Right atrium auricular region (tissue), 2 donors: ENCODE data around the gene HOXB13. TPM values are rescaled to one million over a fixed set of nuclear protein-coding genes. Genes with fewer than 3 reads are reported as not detected.

ENCODE experiments used
- DNase-seq: peaks from one replicate; pipeline ENCODE4 v3.0.0-alpha.2; 2019; ENCODE audit warnings: low spot score
- H3K27ac ChIP-seq, 2 donors: fragments of 200-600 bp; sonication (generic); 1 replicate in 1 of 2; 2 replicates in 1 of 2; pipeline ENCODE4 v1.5.1; 2016 to 2019
- H3K27me3 ChIP-seq, 2 donors: fragments of 200-600 bp; sonication (generic); one replicate each; pipeline versions ENCODE4 v1.5.1 to v1.6.0; 2017 to 2019
- H3K36me3 ChIP-seq: fragments of 200-600 bp; sonication (generic); one replicate; pipeline ENCODE4 v1.5.1; 2016
- H3K4me1 ChIP-seq, 2 donors: fragments of 200-600 bp; sonication (generic); one replicate each; pipeline versions ENCODE4 v1.5.1 to v1.6.0; 2017 to 2019
- H3K4me3 ChIP-seq, 2 donors: fragments of 200-600 bp; sonication (generic); 1 replicate in 1 of 2; 2 replicates in 1 of 2; pipeline ENCODE4 v1.5.1; 2017 to 2019; ENCODE audit warnings: mild to moderate bottlenecking in 1 of 2, moderate library complexity in 1 of 2
- H3K9me3 ChIP-seq, 2 donors: fragments of 200-600 bp; sonication (generic); one replicate each; pipeline ENCODE4 v1.5.1; 2019
- total RNA-seq, 2 donors: library from RNA; depleted of rRNA; stranded (reverse); fragments of >200 nt; gene quantifications; one replicate each; pipeline ENCODE4 v1.1.0, GENCODE V29; 2016
- TF ChIP-seq, protein P1 (sequence below), 2 donors: fragments of 200-600 bp; sonication (generic); IDR thresholded peaks; one replicate each; pipeline ENCODE4 v1.5.1; 2019; ENCODE audit warnings: antibody characterized with exemption in 2 of 2

Gene HOXB13
- total RNA-seq, 2 donors from 2014 or later = not detected

- H3K9me3 ChIP-seq = no peaks in the 10 kb centered on the region
- TF ChIP-seq, protein P1, sequence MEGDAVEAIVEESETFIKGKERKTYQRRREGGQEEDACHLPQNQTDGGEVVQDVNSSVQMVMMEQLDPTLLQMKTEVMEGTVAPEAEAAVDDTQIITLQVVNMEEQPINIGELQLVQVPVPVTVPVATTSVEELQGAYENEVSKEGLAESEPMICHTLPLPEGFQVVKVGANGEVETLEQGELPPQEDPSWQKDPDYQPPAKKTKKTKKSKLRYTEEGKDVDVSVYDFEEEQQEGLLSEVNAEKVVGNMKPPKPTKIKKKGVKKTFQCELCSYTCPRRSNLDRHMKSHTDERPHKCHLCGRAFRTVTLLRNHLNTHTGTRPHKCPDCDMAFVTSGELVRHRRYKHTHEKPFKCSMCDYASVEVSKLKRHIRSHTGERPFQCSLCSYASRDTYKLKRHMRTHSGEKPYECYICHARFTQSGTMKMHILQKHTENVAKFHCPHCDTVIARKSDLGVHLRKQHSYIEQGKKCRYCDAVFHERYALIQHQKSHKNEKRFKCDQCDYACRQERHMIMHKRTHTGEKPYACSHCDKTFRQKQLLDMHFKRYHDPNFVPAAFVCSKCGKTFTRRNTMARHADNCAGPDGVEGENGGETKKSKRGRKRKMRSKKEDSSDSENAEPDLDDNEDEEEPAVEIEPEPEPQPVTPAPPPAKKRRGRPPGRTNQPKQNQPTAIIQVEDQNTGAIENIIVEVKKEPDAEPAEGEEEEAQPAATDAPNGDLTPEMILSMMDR (IDR thresholded peaks at IDR 0.05) = no peak
- H3K27ac ChIP-seq = no peak overlapping the region
- peaks cover 46 to 57% of the 10 kb centered on the region in 2 donors for H3K27me3 ChIP-seq
- DNase-seq = no peak
- H3K36me3 ChIP-seq = no peaks in the 10 kb centered on the region
- peaks cover 0 to 8% of the 10 kb centered on the region in 2 donors for H3K4me1 ChIP-seq
- no peak overlapping the region for H3K4me3 ChIP-seq
Observed at GRCh38 chr17:48735062-48735351, 6.5 kb upstream of the HOXB13 start.

DNA sequence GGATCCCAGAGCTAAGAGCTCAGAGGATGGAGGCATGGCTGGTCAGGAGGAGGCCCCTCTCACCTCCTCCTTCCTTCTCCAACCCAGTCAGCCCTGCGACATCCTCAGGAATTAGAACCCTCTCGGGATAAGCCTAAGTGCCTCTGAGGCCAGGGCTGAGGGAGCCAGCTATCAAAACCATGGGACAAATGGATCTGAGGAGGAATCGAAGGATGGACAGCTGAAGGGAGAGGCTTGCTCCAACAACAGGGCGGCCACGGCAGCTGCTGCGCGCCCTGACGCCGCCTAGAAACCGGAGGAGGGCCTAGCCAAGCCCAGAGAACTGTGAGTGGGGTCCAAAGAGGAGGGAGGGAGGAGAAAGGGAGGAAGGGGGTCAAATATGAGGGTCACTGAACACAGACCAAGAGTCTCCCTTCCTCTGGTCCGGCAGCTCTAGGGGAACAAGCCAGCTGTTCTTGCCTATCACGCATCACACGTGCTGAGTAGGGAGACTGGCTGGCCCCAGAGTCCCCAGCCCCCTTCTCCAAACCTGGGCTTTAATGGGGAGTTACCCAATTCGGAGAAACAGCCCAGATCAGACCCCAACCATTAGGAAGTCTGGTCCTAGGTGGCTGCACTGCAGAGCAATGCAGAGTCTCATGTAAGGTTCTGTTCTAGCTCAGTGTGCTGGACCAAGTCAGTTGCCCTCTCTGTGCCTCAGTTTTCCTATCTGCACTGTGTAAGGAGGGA, 5.9 kb upstream of the HOXB13 start:
- H3K36me3 ChIP-seq = no peaks in the 10 kb centered on the region
- H3K9me3 ChIP-seq = no peaks in the 10 kb centered on the region
- no peak for DNase-seq
- no peak overlapping the region for H3K27ac ChIP-seq
- H3K4me1 ChIP-seq = peaks cover 0 to 10% of the 10 kb centered on the region in 2 donors
- TF ChIP-seq, protein P1 (IDR thresholded peaks at IDR 0.05) = no peak
- no peak overlapping the region for H3K4me3 ChIP-seq
- H3K27me3 ChIP-seq = peaks cover 41 to 58% of the 10 kb centered on the region in 2 donors

DNA sequence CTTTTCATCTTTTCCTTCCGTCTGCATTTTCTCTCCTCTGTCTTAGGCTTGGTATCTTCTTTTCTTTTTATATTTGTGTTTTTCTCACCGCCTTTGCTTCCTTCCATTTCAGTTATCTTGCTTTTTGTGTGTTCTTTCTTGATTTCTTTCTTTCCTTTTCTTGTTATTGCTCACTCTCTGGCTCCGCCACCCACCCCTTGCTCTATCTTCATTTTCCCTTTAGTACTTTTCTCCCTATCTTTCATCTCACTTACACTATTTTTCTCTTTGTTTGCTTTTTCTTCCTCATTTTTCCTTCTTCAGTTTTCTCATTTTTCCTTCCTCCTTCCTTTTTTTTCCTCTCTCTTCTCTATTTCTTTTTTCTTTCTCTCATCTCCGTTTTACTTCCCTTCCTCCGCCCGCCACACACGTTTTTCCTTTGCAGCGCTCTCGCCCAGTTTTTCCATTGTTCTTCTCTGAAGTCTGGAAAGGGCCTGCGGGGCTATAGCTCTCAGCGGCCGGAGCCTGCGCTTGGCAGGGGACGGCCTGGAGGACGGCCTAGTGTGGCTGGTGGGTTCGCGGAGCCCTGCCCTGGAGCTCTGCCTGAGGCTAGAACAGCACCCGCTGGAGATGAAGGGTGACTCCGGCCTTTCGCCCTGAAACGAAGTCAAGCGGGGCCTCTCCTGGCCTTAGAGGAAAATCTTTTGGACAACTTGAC, 5.2 kb upstream of the HOXB13 start:
- no peak for DNase-seq
- H3K27me3 ChIP-seq = peaks cover 38 to 62% of the 10 kb centered on the region in 2 donors
- no peaks in the 10 kb centered on the region for H3K9me3 ChIP-seq

GRCh38 chr17:48732688-48733629, 4.4 kb upstream of the HOXB13 start:
- H3K4me1 ChIP-seq = peaks cover 0 to 25% of the 10 kb centered on the region in 2 donors

More for the DNA sequence above, 5.2 kb upstream of the HOXB13 start:
- Histone ChIP-seq H3K4me3 (no peak overlapping the region), H3K36me3 (no peaks in the 10 kb centered on the region), H3K27ac (no peak overlapping the region), H3K4me1 (peaks cover 0 to 17% of the 10 kb centered on the region in 2 donors)
- TF ChIP-seq, protein P1 (IDR thresholded peaks at IDR 0.05) = no peak

GRCh38 chr17:48731355-48731754, 2.8 kb upstream of the HOXB13 start:
- H3K27me3 ChIP-seq = peaks cover 39 to 72% of the 10 kb centered on the region in 2 donors
- H3K9me3 ChIP-seq = no peaks in the 10 kb centered on the region
- H3K27ac ChIP-seq = no peak overlapping the region
- no peak overlapping the region for H3K4me3 ChIP-seq
- H3K4me1 ChIP-seq = peaks cover 0 to 25% of the 10 kb centered on the region in 2 donors
- no peak for DNase-seq
- TF ChIP-seq, protein P1 (IDR thresholded peaks at IDR 0.05) = no peak
- H3K36me3 ChIP-seq = no peaks in the 10 kb centered on the region

More at GRCh38 chr17:48732688-48733629, 4.4 kb upstream of the HOXB13 start:
- no peak for DNase-seq
- TF ChIP-seq, protein P1 (IDR thresholded peaks at IDR 0.05) = no peak
- Histone ChIP-seq H3K27ac (no peak overlapping the region), H3K36me3 (no peaks in the 10 kb centered on the region), H3K4me3 (no peak overlapping the region), H3K27me3 (peaks cover 38 to 61% of the 10 kb centered on the region in 2 donors), H3K9me3 (no peaks in the 10 kb centered on the region)
